GM21619 (cell line): ENCODE measurements around the gene USP38.
"Not testable (repeated sequence)": the region's sequence is repeated elsewhere in the genome, so short reads cannot be mapped to it uniquely, and the experiment has no call there.

Experiments
- ATAC-seq: cut with Tn5 transposase; IDR thresholded peaks from one replicate; pipeline ENCODE4 v1.9.1; 2021; ENCODE audit not compliant: unreplicated experiment

Gene USP38

GRCh38 chr4:143184503-143185252, at the start of gene USP38:
Gene USP38, plus strand, starts transcription at chr4:143184917. Its CDS starts 534 bp downstream, at chr4:143185451.
- peak; percentile 73 for ATAC-seq

- no peak for ATAC-seq
These were observed 49.4 kb upstream of the USP38 start for GRCh38 chr4:143135358-143135757.

- no peak for ATAC-seq
These were observed 44.0 kb upstream of the USP38 start for GRCh38 chr4:143140696-143141095.

GRCh38 chr4:143148521-143148920, 36.2 kb upstream of the USP38 start:
- ATAC-seq: no peak

- no peak for ATAC-seq
These were observed 27.9 kb upstream of the USP38 start for GRCh38 chr4:143156853-143157252.

- no peak for ATAC-seq
These were observed 21.1 kb upstream of the USP38 start for GRCh38 chr4:143163614-143164013.

GRCh38 chr4:143166722-143167121, 18.0 kb upstream of the USP38 start:
- ATAC-seq: not testable (repeated sequence)

GRCh38 chr4:143178923-143179322, 5.8 kb upstream of the USP38 start:
- ATAC-seq: no peak

GRCh38 chr4:143183513-143184216, 1.1 kb upstream of the USP38 start:
- no peak for ATAC-seq

GRCh38 chr4:143184217-143184502, 557 bp upstream of the USP38 start:
- ATAC-seq: peak; percentile 18

GRCh38 chr4:143185253-143186107, 763 bp downstream of the USP38 start:
- peak; percentile 22 for ATAC-seq

- ATAC-seq: no peak
These were observed 1.5 kb downstream of the USP38 start for GRCh38 chr4:143186212-143186611.

- no peak for ATAC-seq
These were observed 1.9 kb downstream of the USP38 start for GRCh38 chr4:143186649-143187048.

GRCh38 chr4:143188136-143189088, 3.7 kb downstream of the USP38 start:
- ATAC-seq: no peak

GRCh38 chr4:143189528-143189927, 4.8 kb downstream of the USP38 start:
- peak; percentile 20 for ATAC-seq

GRCh38 chr4:143195581-143195980, 10.9 kb downstream of the USP38 start:
- ATAC-seq: no peak

- no peak for ATAC-seq
These were observed 11.6 kb downstream of the USP38 start for GRCh38 chr4:143196323-143196722.

GRCh38 chr4:143199503-143199902, 14.8 kb downstream of the USP38 start:
- no peak for ATAC-seq

- ATAC-seq: no peak
These were observed 18.1 kb downstream of the USP38 start for GRCh38 chr4:143202824-143203223.

GRCh38 chr4:143203577-143203976, 18.9 kb downstream of the USP38 start:
- no peak for ATAC-seq

- no peak for ATAC-seq
These were observed 22.8 kb downstream of the USP38 start for GRCh38 chr4:143207555-143207954.
